ENCODE measurements around the gene IFFO2. TPM values are rescaled to one million over a fixed set of nuclear protein-coding genes. Genes with fewer than 3 reads are reported as not detected.

Gene IFFO2
- total and polyA plus RNA-seq, 2 experiments from 2014 or later = 0.71 to 7.5 TPM

- no peak for DNase-seq (ENCODE audit: low spot score)
- Histone ChIP-seq H3K4me2 (no peak overlapping the region), H3K9me2 (ENCODE audit: insufficient read depth) (no peaks in the 10 kb centered on the region), H3K36me3 (ENCODE audit: insufficient read depth) (no peaks in the 10 kb centered on the region), H3K4me1 (ENCODE audit: insufficient read depth) (no peaks in the 10 kb centered on the region), H3K4me3 (no peak overlapping the region), H3K79me2 (replicated peaks; ENCODE audit: insufficient read depth) (no peaks in the 10 kb centered on the region), H3F3A (replicated peaks; ENCODE audit: low read depth) (no peaks in the 10 kb centered on the region), H3K27ac (ENCODE audit: low read depth) (no peak overlapping the region), H3K27me3 (ENCODE audit: insufficient read depth) (no peaks in the 10 kb centered on the region), H2AFZ (no peak overlapping the region), H4K20me1 (replicated peaks; ENCODE audit: insufficient read depth) (no peaks in the 10 kb centered on the region; the same call in none of the 2 replicates)
- peaks cover 34% of the 10 kb centered on the region for H3K4me1 Mint-ChIP-seq
- H3K9me3 Mint-ChIP-seq = no peaks in the 10 kb centered on the region
- H3K27me3 Mint-ChIP-seq (ENCODE audit: insufficient read depth, low read depth, poor library complexity) = peaks cover 10% of the 10 kb centered on the region
- no peak for ATAC-seq
- no peak overlapping the region for H3K27ac Mint-ChIP-seq
- TF ChIP-seq STAT1 (IDR thresholded peaks at IDR 0.05; ENCODE audit: unreplicated experiment) = no peak
- TF ChIP-seq EZH2 (IDR thresholded peaks at IDR 0.05; ENCODE audit: low read depth, unreplicated experiment) = no peak
- TF ChIP-seq ZNF462 (CRISPR knock-in tag; IDR thresholded peaks at IDR 0.05) = no peak
- TF ChIP-seq CTCF (conservative IDR thresholded peaks at IDR 0.05; ENCODE audit: low read depth in 2 of 2) = no peak
- H3K36me3 Mint-ChIP-seq (ENCODE audit: low read depth) = no peaks in the 10 kb centered on the region
- H3K4me3 Mint-ChIP-seq = no peak overlapping the region
These were observed 22.1 kb downstream of the IFFO2 start for GRCh38 chr1:18934205-18935000.
